GM21786 (cell line): Measurements from ENCODE around the gene APCDD1L.

Experiments used
- ATAC-seq: cut with Tn5 transposase; IDR thresholded peaks from one replicate; pipeline ENCODE4 v1.9.1; 2021; ENCODE audit not compliant: unreplicated experiment

The APCDD1L gene

DNA sequence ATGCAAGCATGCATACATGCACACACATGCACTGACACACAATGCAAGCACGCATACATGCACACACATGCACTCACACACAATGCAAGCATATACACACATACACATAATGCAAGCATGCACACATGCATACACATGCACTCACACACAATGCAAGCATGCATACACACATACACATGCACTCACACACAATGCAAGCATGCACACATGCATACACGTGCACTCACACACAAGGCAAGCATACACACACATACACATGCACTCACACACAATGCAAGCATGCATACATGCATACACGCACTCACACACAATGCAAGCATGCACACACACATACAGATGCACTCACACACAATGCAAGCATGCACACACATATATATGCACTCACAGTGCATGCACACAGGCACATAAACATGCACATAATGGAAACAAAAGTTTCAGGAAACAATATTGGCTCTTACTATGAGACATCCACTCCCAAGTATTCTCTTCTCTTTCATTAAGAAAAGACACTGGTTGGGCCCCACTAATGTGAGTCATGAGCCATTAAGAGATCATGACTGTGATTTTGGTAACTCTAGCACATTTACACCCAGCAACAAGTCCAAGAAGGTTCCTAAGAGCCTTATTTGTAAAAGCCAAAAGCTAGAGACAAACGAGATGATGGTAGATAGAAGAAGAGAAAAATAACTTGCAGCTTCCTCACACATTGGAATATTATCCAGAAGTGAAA lies 22.2 kb downstream of the APCDD1L start:
- no peak for ATAC-seq

GRCh38 chr20:58492074-58492718 lies 23.0 kb downstream of the APCDD1L start:
- no peak for ATAC-seq

GRCh38 chr20:58486207-58486606 lies 29.0 kb downstream of the APCDD1L start:
- ATAC-seq: no peak

DNA sequence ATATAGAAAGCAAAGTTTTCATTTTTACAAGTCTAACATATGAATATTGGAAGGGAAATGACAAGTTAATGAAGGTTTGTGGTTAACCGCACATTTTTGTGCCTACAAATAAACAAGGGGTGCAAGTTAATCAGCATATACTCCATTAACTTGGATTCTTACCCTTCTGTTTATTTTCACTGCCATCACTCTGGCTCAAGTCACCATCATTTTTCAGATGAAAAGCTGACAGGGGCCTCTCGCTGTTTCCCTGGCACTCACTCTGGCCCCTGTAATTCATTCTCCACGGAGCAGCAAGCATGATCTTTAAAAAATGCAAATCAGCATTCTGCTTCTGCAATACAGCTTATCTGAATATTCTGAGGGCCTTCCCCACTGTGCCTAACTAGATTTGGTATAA lies 29.8 kb downstream of the APCDD1L start:
- no peak for ATAC-seq

DNA sequence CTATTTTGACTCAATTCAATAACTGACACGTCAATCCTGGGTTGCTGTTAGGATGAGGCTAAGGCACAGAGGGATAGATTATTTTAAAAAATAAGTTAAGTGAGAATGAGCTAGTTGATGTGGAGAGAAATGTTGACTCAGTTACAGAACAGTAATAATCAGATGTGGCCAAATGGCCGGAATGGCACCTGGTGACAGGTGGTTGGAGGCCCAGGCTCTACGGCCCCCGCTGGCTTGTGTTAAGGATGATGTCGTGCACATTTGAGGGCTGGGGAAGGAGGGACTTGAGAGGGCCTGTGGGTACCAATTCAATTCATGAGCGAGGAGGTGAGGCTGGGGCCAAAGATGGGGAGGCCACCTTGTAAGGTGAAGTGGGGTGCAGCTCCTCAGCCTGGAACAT lies 31.7 kb downstream of the APCDD1L start:
- ATAC-seq: no peak

GRCh38 chr20:58483051-58483450 lies 32.1 kb downstream of the APCDD1L start:
- ATAC-seq: no peak

- ATAC-seq: no peak
Measured at GRCh38 chr20:58482416-58482815, 32.8 kb downstream of the APCDD1L start.

GRCh38 chr20:58481481-58482021 lies 33.6 kb downstream of the APCDD1L start:
- ATAC-seq: no peak

GRCh38 chr20:58480551-58481336 lies 34.5 kb downstream of the APCDD1L start:
- no peak for ATAC-seq

GRCh38 chr20:58479726-58480440 lies 35.3 kb downstream of the APCDD1L start:
- ATAC-seq: no peak

- ATAC-seq: no peak
Measured at GRCh38 chr20:58478141-58478805, 36.9 kb downstream of the APCDD1L start.

GRCh38 chr20:58475466-58475865 lies 39.7 kb downstream of the APCDD1L start:
- ATAC-seq: no peak

- no peak for ATAC-seq
Measured at GRCh38 chr20:58473453-58474425, 41.5 kb downstream of the APCDD1L start.

DNA sequence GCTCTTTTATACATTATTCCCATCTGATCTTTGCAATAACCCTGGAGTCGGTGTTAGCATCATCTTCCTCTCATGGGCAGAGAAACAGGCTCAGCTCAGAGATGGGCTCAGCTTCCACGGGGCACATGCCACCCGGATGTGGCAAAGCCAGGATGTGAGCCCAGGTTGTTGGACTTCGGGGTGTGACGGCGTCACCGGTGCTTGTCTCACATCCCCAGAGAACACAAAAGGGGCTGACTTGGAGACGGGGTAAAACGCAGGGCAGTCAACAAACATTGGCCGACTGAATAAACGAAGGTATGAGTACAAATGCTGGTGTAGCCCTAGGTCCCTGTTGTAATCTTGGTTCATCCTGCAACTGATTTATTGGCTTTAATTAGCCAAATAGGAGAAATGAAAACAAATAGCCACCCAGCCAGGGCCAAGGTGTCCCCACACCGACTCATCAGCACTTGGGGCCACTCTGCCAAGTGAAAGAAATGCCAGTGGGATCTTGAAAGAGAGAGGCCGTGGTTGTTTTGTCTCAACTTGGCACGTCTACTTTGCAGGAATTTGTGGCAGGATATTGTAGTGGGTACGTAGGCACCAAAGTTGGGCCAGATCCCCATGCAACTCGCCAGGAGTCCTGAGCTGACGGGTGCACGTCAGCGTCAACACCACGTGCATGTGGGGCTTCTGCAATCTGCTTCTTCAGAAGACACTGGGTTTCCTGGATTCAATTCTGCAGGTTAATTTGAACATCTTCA lies 42.8 kb downstream of the APCDD1L start:
- ATAC-seq: no peak

DNA sequence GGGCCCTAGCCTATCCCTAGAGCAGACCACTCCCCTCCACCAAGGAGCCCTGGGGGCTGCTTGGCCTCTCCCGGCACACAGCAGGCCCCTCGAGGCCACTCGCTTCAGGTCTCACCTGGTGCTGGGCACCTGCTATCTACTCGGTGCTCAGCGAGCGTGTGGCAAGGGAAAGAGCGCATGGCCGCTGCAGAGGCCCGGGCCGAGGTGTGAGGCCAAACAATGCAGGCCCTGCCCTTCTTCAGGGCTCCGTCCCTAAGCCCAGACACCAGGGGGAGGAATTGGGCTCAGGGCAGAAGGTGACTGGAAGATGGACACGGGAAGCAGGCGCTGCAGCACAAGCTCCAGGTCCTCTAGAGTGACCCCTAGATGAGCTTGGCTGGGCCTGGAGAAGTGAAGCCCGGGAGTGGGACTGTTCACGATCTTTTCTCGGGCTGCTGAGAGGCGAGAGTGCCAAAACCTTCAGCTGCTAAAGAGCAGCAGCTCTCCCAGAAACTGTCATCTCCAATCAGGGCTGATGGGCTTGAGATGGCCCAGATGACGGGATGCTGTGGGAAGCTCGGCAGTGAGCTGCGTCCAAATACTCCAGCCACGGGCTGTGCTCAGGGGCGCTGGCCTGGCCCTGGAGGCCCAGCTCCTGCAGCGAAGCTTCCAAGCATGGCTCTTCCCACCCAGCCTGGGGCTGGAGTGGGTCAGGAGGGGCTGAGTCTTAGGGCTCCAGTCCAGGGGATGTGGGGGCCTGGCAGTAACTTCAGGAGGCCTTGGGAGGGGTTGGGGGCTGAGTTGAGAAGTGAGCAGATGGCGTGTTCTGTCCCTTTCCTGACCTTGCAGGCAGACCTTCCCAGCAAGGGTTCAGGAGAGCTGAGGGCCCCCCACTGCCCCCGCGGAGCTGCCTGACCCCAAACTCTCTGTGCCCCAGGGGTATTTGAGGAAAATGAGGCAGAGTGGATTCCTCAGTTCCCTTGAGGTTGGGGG lies 43.7 kb downstream of the APCDD1L start:
- no peak for ATAC-seq

GRCh38 chr20:58470336-58471192 lies 44.6 kb downstream of the APCDD1L start:
- ATAC-seq: no peak

- no peak for ATAC-seq
Measured at GRCh38 chr20:58469616-58470015, 45.6 kb downstream of the APCDD1L start.
